Tibial nerve (tissue), 3 donors: ENCODE data around the gene ALG12.

ENCODE experiments used
- CTCF ChIP-seq, 5 experiments: fragments of 200-600 bp in 3 of 5; fragments of 450-650 bp in 2 of 5; sonication (generic) in 3 of 5; IDR thresholded peaks; one replicate each; pipeline ENCODE4 v1.5.1; 2016 to 2019; ENCODE audit warnings: antibody characterized with exemption in 5 of 5, mild to moderate bottlenecking in 3 of 5, moderate library complexity in 2 of 5
- POLR2A ChIP-seq, 2 donors: fragments of 450-650 bp; IDR thresholded peaks; one replicate each; pipeline ENCODE4 v1.6.1; 2017; ENCODE audit warnings: antibody characterized with exemption in 2 of 2, mild to moderate bottlenecking in 2 of 2, moderate library complexity in 2 of 2

GRCh38 chr22:49905465-49905864 lies 12.8 kb downstream of the ALG12 start:
- TF ChIP-seq POLR2A (IDR thresholded peaks at IDR 0.05) (no peak), CTCF (IDR thresholded peaks at IDR 0.05) (no peak)
